ENCODE data around the gene ZBTB47. TPM values are rescaled to one million over a fixed set of nuclear protein-coding genes. Genes with fewer than 3 reads are reported as not detected.

ZBTB47 gene
- polyA plus RNA-seq, 1 donor (not counting 4 experiments of a cell fraction or from before 2014, with no cell fraction given): 5.1 TPM

- Histone ChIP-seq H3K9me3 (ENCODE audit: control insufficient read depth, low read depth, low read length) (no peaks in the 10 kb centered on the region), H3K9me1 (ENCODE audit: control insufficient read depth, extremely low read depth, insufficient read depth, low read length) (no peaks in the 10 kb centered on the region), H3K4me1 (ENCODE audit: control insufficient read depth, extremely low read depth, insufficient read depth, low read length) (no peaks in the 10 kb centered on the region), H3K4me2 (ENCODE audit: control insufficient read depth, extremely low read depth, insufficient read depth, low read depth, low read length) (no peak overlapping the region), H3K27ac (ENCODE audit: control insufficient read depth, insufficient read depth, low read length) (no peak overlapping the region), H3K79me2 (ENCODE audit: control insufficient read depth, insufficient read depth, low read length) (no peaks in the 10 kb centered on the region), H3K9ac (ENCODE audit: control insufficient read depth, extremely low read depth, insufficient read depth, low read length) (no peak overlapping the region), H3K27me3 (ENCODE audit: control insufficient read depth, extremely low read depth, insufficient read depth, low read length) (peaks cover 6% of the 10 kb centered on the region), H3K4me3 (ENCODE audit: control insufficient read depth in 2 of 3, extremely low read depth in 1 of 3, insufficient read depth in 2 of 3, low read depth in 1 of 3, low read length in 3 of 3) (no peak overlapping the region), H4K20me1 (ENCODE audit: control insufficient read depth, extremely low read depth, insufficient read depth, low read length) (no peaks in the 10 kb centered on the region), H3K36me3 (ENCODE audit: control insufficient read depth in 2 of 2, extremely low read depth in 1 of 2, insufficient read depth in 2 of 2, low read length in 2 of 2) (no peaks in the 10 kb centered on the region), H2AFZ (ENCODE audit: control insufficient read depth, low read length) (no peak overlapping the region)
- dilution Hi-C loops (cut with MboI; ENCODE audit: extremely low pct_ligation_motif_present, low sequenced_read_pairs): no loop called here
- DNase-seq (ENCODE audit: low read depth, low spot score) (no peak), FAIRE-seq (no peak)
- no peak for TF ChIP-seq CTCF (optimal IDR thresholded peaks at IDR 0.05 in 1 of 3, IDR thresholded peaks at IDR 0.05 in 1 of 3, conservative IDR thresholded peaks at IDR 0.05 in 1 of 3; ENCODE audit: extremely low read depth in 1 of 3, insufficient read depth in 2 of 3, low read length in 3 of 3)
- no peak for TF ChIP-seq EZH2 (IDR thresholded peaks at IDR 0.05; ENCODE audit: low read length)
Observed at GRCh38 chr3:42699511-42699971, 46.0 kb downstream of the ZBTB47 start.

- H3K9me3 ChIP-seq (ENCODE audit: control insufficient read depth, low read depth, low read length): no peaks in the 10 kb centered on the region
- H3K9ac ChIP-seq (ENCODE audit: control insufficient read depth, extremely low read depth, insufficient read depth, low read length): no peak overlapping the region
- no peak overlapping the region for H3K4me2 ChIP-seq (ENCODE audit: control insufficient read depth, extremely low read depth, insufficient read depth, low read depth, low read length)
- no peaks in the 10 kb centered on the region for H3K9me1 ChIP-seq (ENCODE audit: control insufficient read depth, extremely low read depth, insufficient read depth, low read length)
- no peak overlapping the region for H3K4me3 ChIP-seq (ENCODE audit: control insufficient read depth in 2 of 3, extremely low read depth in 1 of 3, insufficient read depth in 2 of 3, low read depth in 1 of 3, low read length in 3 of 3)
- no peak overlapping the region for H2AFZ ChIP-seq (ENCODE audit: control insufficient read depth, low read length)
- TF ChIP-seq EZH2 (IDR thresholded peaks at IDR 0.05; ENCODE audit: low read length): no peak
- no peak for TF ChIP-seq CTCF (optimal IDR thresholded peaks at IDR 0.05 in 1 of 3, IDR thresholded peaks at IDR 0.05 in 1 of 3, conservative IDR thresholded peaks at IDR 0.05 in 1 of 3; ENCODE audit: extremely low read depth in 1 of 3, insufficient read depth in 2 of 3, low read length in 3 of 3)
- no peaks in the 10 kb centered on the region for H4K20me1 ChIP-seq (ENCODE audit: control insufficient read depth, extremely low read depth, insufficient read depth, low read length)
- FAIRE-seq: no peak
- no peak overlapping the region for H3K27ac ChIP-seq (ENCODE audit: control insufficient read depth, insufficient read depth, low read length)
- H3K27me3 ChIP-seq (ENCODE audit: control insufficient read depth, extremely low read depth, insufficient read depth, low read length): peaks cover 6% of the 10 kb centered on the region
- no peaks in the 10 kb centered on the region for H3K36me3 ChIP-seq (ENCODE audit: control insufficient read depth in 2 of 2, extremely low read depth in 1 of 2, insufficient read depth in 2 of 2, low read length in 2 of 2)
- no peaks in the 10 kb centered on the region for H3K79me2 ChIP-seq (ENCODE audit: control insufficient read depth, insufficient read depth, low read length)
- H3K4me1 ChIP-seq (ENCODE audit: control insufficient read depth, extremely low read depth, insufficient read depth, low read length): no peaks in the 10 kb centered on the region
- no peak for DNase-seq (ENCODE audit: low read depth, low spot score)
- dilution Hi-C loops (cut with MboI; ENCODE audit: extremely low pct_ligation_motif_present, low sequenced_read_pairs): no loop called here
Observed at GRCh38 chr3:42700366-42701288, 47.1 kb downstream of the ZBTB47 start.
